Mesendoderm (in vitro differentiated cells): ENCODE results near the gene TTR.

ENCODE experiments used
- DNase-seq: peaks from one replicate; pipeline ENCODE4 v3.0.0; 2013
- H2AK5ac ChIP-seq: 2 replicates; pipeline ENCODE4 v1.6.1; 2013; ENCODE audit warnings: low read length, inconsistent platforms
- H2BK120ac ChIP-seq: 2 replicates; pipeline ENCODE4 v1.6.1; 2013; ENCODE audit warnings: low read depth, mild to moderate bottlenecking, low read length, moderate library complexity, mixed read lengths
- H2BK15ac ChIP-seq: replicated peaks from 2 replicates; pipeline ENCODE4 v1.6.1; 2013; ENCODE audit warnings: low read depth, mild to moderate bottlenecking, moderate library complexity
- H2BK5ac ChIP-seq: 2 replicates; pipeline ENCODE4 v1.6.1; 2013; ENCODE audit warnings: low read length, inconsistent platforms
- H3K18ac ChIP-seq: 2 replicates; pipeline ENCODE4 v1.6.1; 2013; ENCODE audit warnings: mild to moderate bottlenecking, low read length, mixed read lengths
- H3K23ac ChIP-seq: one replicate; pipeline ENCODE4 v1.6.1; 2013; ENCODE audit warnings: low read length
- H3K27ac ChIP-seq: 2 replicates; pipeline ENCODE4 v1.5.1; 2013; ENCODE audit warnings: low read depth, mild to moderate bottlenecking, inconsistent platforms, low read length, moderate library complexity
- H3K27me3 ChIP-seq: 2 replicates; pipeline ENCODE4 v1.6.1; 2013; ENCODE audit warnings: low read length, control low read depth, mild to moderate bottlenecking, inconsistent platforms; ENCODE audit not compliant: insufficient read depth, poor library complexity
- H3K36me3 ChIP-seq: 2 replicates; pipeline ENCODE4 v1.6.1; 2013; ENCODE audit warnings: low read length, inconsistent platforms; ENCODE audit not compliant: control insufficient read depth, insufficient read depth
- H3K4ac ChIP-seq: one replicate; pipeline ENCODE4 v1.6.1; 2013; ENCODE audit warnings: low read depth, mild to moderate bottlenecking, low read length, moderate library complexity
- H3K4me1 ChIP-seq: 2 replicates; pipeline ENCODE4 v1.6.1; 2013; ENCODE audit warnings: low read depth, low read length, inconsistent platforms; ENCODE audit not compliant: control insufficient read depth
- H3K4me2 ChIP-seq: 2 replicates; pipeline ENCODE4 v1.6.1; 2013; ENCODE audit warnings: low read length
- H3K4me3 ChIP-seq: 2 replicates; pipeline ENCODE4 v1.5.1; 2013; ENCODE audit warnings: mild to moderate bottlenecking, low read length
- H3K56ac ChIP-seq: one replicate; pipeline ENCODE4 v1.6.1; 2013; ENCODE audit warnings: low read length
- H3K79me1 ChIP-seq: 2 replicates; pipeline ENCODE4 v1.6.1; 2013; ENCODE audit warnings: low read length, inconsistent platforms
- H3K79me2 ChIP-seq: 2 replicates; pipeline ENCODE4 v1.6.1; 2013; ENCODE audit warnings: mild to moderate bottlenecking, low read length; ENCODE audit not compliant: control insufficient read depth, insufficient read depth
- H3K9ac ChIP-seq: 2 replicates; pipeline ENCODE4 v1.6.1; 2013; ENCODE audit warnings: low read length, inconsistent platforms
- H4K5ac ChIP-seq: one replicate; pipeline ENCODE4 v1.6.1; 2013; ENCODE audit warnings: low read length
- H4K8ac ChIP-seq: one replicate; pipeline ENCODE4 v1.6.1; 2013; ENCODE audit warnings: low read depth, mild to moderate bottlenecking, control low read depth, low read length, moderate library complexity
- WGBS: extraction: QIAGEN DNeasy Blood & Tissue Kit; methylation state at CpG from one replicate; pipeline ENCODE4 v1.1.7; 2013; ENCODE audit warnings: low lambda C conversion rate, missing lambda C conversion rate; ENCODE audit not compliant: insufficient coverage; ENCODE audit errors: extremely low coverage; 5-methylcytosine and 5-hydroxymethylcytosine counted together

TTR gene

DNA sequence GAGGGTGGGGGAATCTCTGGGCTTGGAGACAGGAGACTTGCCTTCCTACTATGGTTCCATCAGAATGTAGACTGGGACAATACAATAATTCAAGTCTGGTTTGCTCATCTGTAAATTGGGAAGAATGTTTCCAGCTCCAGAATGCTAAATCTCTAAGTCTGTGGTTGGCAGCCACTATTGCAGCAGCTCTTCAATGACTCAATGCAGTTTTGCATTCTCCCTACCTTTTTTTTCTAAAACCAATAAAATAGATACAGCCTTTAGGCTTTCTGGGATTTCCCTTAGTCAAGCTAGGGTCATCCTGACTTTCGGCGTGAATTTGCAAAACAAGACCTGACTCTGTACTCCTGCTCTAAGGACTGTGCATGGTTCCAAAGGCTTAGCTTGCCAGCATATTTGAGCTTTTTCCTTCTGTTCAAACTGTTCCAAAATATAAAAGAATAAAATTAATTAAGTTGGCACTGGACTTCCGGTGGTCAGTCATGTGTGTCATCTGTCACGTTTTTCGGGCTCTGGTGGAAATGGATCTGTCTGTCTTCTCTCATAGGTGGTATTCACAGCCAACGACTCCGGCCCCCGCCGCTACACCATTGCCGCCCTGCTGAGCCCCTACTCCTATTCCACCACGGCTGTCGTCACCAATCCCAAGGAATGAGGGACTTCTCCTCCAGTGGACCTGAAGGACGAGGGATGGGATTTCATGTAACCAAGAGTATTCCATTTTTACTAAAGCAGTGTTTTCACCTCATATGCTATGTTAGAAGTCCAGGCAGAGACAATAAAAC is 6.5 kb downstream of the TTR start:
- no peak overlapping the region for H4K5ac ChIP-seq
- no peaks in the 10 kb centered on the region for H3K79me2 ChIP-seq
- H3K4me1 ChIP-seq = no peaks in the 10 kb centered on the region
- no peak overlapping the region for H3K4ac ChIP-seq
- no peaks in the 10 kb centered on the region for H3K79me1 ChIP-seq
- WGBS = no CpG with 5 or more reads among the region's 13 CpGs
- H3K36me3 ChIP-seq = no peaks in the 10 kb centered on the region
- no peak overlapping the region for H3K4me3 ChIP-seq
- no peak overlapping the region for H3K9ac ChIP-seq
- no peak overlapping the region for H3K27ac ChIP-seq
- H3K18ac ChIP-seq = no peak overlapping the region
- no peaks in the 10 kb centered on the region for H3K27me3 ChIP-seq
- no peak overlapping the region for H2BK120ac ChIP-seq
- no peak overlapping the region for H4K8ac ChIP-seq
- H2BK15ac ChIP-seq = no peak overlapping the region
- no peak for DNase-seq
- no peak overlapping the region for H2AK5ac ChIP-seq
- H2BK5ac ChIP-seq = no peak overlapping the region
- H3K56ac ChIP-seq = no peak overlapping the region
- no peak overlapping the region for H3K4me2 ChIP-seq
- H3K23ac ChIP-seq = no peak overlapping the region

DNA sequence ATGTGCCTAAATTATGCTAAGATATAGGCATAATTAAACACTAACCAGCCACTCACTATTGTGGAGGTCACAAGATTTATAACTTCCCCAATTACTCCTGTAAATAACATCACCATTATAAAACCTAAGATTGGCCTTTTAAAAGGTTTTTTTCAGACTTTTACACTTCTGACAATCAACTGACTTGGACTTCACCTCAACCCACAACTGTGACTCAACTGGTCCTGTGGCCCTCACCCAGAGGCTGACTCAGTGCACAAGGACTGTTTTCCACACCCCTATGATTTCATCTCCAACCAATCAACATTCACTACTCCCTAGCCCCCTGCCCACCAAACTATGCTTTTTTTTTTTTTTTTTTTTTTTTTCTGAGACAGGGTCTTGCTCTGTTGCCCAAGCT is 11.6 kb downstream of the TTR start:
- H2AK5ac ChIP-seq = no peak overlapping the region
- no peaks in the 10 kb centered on the region for H3K4me1 ChIP-seq
- no peak for DNase-seq
- H3K36me3 ChIP-seq = no peaks in the 10 kb centered on the region
- H2BK5ac ChIP-seq = no peak overlapping the region
- H3K9ac ChIP-seq = no peak overlapping the region
- H4K8ac ChIP-seq = no peak overlapping the region
- no peak overlapping the region for H2BK120ac ChIP-seq
- H3K27me3 ChIP-seq = no peaks in the 10 kb centered on the region
- no peak overlapping the region for H3K56ac ChIP-seq
- no peak overlapping the region for H3K18ac ChIP-seq
- no peak overlapping the region for H3K4me3 ChIP-seq
- no peak overlapping the region for H4K5ac ChIP-seq
- H3K27ac ChIP-seq = no peak overlapping the region
- no peaks in the 10 kb centered on the region for H3K79me2 ChIP-seq
- no peak overlapping the region for H2BK15ac ChIP-seq
- H3K23ac ChIP-seq = no peak overlapping the region
- no peak overlapping the region for H3K4ac ChIP-seq
- H3K4me2 ChIP-seq = no peak overlapping the region
- H3K79me1 ChIP-seq = no peaks in the 10 kb centered on the region

DNA sequence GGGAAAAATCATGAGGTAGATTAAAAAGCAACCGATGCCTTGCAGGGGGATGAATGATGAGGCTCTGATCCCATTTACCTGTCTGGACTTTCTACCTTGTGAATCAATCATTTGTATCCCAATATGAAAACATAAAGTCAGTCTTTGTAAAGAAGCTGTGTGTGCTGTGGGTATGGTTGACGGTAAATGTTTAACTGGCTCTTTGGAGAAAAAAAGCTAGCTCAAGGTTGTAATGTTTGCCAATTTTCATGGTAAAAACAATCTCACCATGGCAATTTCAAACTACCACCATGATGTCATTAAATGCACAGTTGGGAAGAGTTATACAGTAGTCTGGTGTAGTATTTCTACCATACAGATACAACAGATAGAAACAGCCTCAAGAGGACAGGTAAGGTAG is 14.6 kb downstream of the TTR start:
- no peak overlapping the region for H3K23ac ChIP-seq
- no peak overlapping the region for H2BK120ac ChIP-seq
- H3K18ac ChIP-seq = no peak overlapping the region
- no peaks in the 10 kb centered on the region for H3K27me3 ChIP-seq
- H4K8ac ChIP-seq = no peak overlapping the region
- H3K79me2 ChIP-seq = no peaks in the 10 kb centered on the region
- no peak overlapping the region for H2BK15ac ChIP-seq
- H3K4me1 ChIP-seq = peaks cover 6% of the 10 kb centered on the region
- no peak overlapping the region for H2AK5ac ChIP-seq
- no peak overlapping the region for H3K4me2 ChIP-seq
- no peak overlapping the region for H2BK5ac ChIP-seq
- no peak overlapping the region for H3K4ac ChIP-seq
- DNase-seq = no peak
- H3K4me3 ChIP-seq = no peak overlapping the region
- no CpG with 5 or more reads among the region's 2 CpGs for WGBS
- H3K27ac ChIP-seq = no peak overlapping the region
- no peak overlapping the region for H4K5ac ChIP-seq
- H3K36me3 ChIP-seq = no peaks in the 10 kb centered on the region
- no peak overlapping the region for H3K9ac ChIP-seq
- H3K56ac ChIP-seq = no peak overlapping the region
- no peaks in the 10 kb centered on the region for H3K79me1 ChIP-seq

DNA sequence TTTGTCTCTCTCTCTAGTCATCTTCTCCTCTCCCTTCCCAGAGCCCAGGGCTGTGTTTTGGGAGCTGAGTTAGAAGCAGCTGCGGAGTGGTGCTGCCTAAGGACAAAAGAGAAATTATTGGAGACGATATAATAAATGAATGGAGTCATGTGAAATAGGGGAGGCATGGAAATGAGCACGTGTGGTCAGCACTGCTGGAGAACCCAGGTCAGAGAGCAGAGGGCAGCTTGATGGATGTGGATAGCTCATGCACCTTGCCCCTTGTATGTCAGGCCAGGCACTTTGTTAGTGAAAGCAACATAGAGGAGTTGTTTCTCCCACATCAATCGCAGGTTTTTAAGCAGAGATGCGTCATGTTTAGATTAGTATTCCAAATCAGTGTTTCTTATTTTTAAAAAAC is 15.7 kb downstream of the TTR start:
- no peak overlapping the region for H4K8ac ChIP-seq
- no peak for DNase-seq
- H3K9ac ChIP-seq = no peak overlapping the region
- no peak overlapping the region for H3K27ac ChIP-seq
- no peak overlapping the region for H3K4ac ChIP-seq
- no peaks in the 10 kb centered on the region for H3K27me3 ChIP-seq
- H2BK120ac ChIP-seq = no peak overlapping the region
- no peak overlapping the region for H3K56ac ChIP-seq
- peaks cover 10% of the 10 kb centered on the region for H3K4me1 ChIP-seq
- H3K79me2 ChIP-seq = no peaks in the 10 kb centered on the region
- no peak overlapping the region for H3K4me2 ChIP-seq
- H2BK5ac ChIP-seq = no peak overlapping the region
- no peak overlapping the region for H3K4me3 ChIP-seq
- H3K36me3 ChIP-seq = no peaks in the 10 kb centered on the region
- H2AK5ac ChIP-seq = no peak overlapping the region
- H3K79me1 ChIP-seq = no peaks in the 10 kb centered on the region
- no CpG with 5 or more reads among the region's 5 CpGs for WGBS
- H2BK15ac ChIP-seq = no peak overlapping the region
- no peak overlapping the region for H3K18ac ChIP-seq
- no peak overlapping the region for H4K5ac ChIP-seq
- H3K23ac ChIP-seq = no peak overlapping the region

DNA sequence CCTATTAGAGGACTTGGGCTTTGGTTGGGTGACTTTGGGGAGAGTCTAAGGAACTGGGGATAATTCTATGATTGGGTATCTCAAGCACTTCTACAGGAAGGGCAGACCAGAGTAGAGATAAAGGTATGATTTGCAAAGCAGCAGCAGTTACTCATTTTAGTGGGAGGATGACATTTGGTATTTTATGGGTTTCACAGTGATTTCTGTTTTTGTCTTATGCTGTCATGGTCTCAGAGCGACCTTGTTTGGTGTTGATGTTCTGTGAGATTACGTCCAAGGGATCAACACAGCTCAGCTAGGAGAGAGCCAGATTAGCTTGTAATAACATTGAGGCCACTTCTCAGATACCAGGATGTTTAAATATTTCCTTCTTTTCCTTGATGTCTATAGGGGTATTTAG is 18.2 kb downstream of the TTR start:
- no peaks in the 10 kb centered on the region for H3K79me2 ChIP-seq
- no peak overlapping the region for H2AK5ac ChIP-seq
- no peak overlapping the region for H3K4ac ChIP-seq
- no CpG with 5 or more reads among the region's 2 CpGs for WGBS
- H2BK5ac ChIP-seq = no peak overlapping the region
- H3K9ac ChIP-seq = no peak overlapping the region
- no peak overlapping the region for H2BK15ac ChIP-seq
- H4K8ac ChIP-seq = no peak overlapping the region
- H3K18ac ChIP-seq = no peak overlapping the region
- H3K56ac ChIP-seq = no peak overlapping the region
- H4K5ac ChIP-seq = no peak overlapping the region
- no peaks in the 10 kb centered on the region for H3K27me3 ChIP-seq
- no peak overlapping the region for H3K23ac ChIP-seq
- H3K27ac ChIP-seq = no peak overlapping the region
- H2BK120ac ChIP-seq = no peak overlapping the region
- no peaks in the 10 kb centered on the region for H3K36me3 ChIP-seq
- no peak overlapping the region for H3K4me2 ChIP-seq
- peaks cover 10% of the 10 kb centered on the region for H3K4me1 ChIP-seq
- no peak overlapping the region for H3K4me3 ChIP-seq
- no peak for DNase-seq
- no peaks in the 10 kb centered on the region for H3K79me1 ChIP-seq
